Skeletal muscle satellite cell (primary cell): ENCODE data around the gene CTAGE4.
"Not testable (repeated sequence)": the region's sequence is repeated elsewhere in the genome, so short reads cannot be mapped to it uniquely, and the experiment has no call there.

Experiments
- H3K27me3 ChIP-seq: 2 replicates; pipeline ENCODE4 v1.7.0; 2013; ENCODE audit warnings: low read length; ENCODE audit not compliant: control insufficient read depth, insufficient read depth
- H3K36me3 ChIP-seq: 2 replicates; pipeline ENCODE4 v1.7.0; 2013; ENCODE audit warnings: mild to moderate bottlenecking, control low read depth, low read length; ENCODE audit not compliant: insufficient read depth
- H3K4me1 ChIP-seq: 2 replicates; pipeline ENCODE4 v1.7.0; 2013; ENCODE audit warnings: low read length; ENCODE audit not compliant: control insufficient read depth, insufficient read depth
- H3K4me2 ChIP-seq: 2 replicates; pipeline ENCODE4 v1.7.0; 2013; ENCODE audit warnings: mild to moderate bottlenecking, low read length
- H3K4me3 ChIP-seq: 2 replicates; pipeline ENCODE4 v1.7.0; 2013; ENCODE audit warnings: low read length
- H3K9ac ChIP-seq: 2 replicates; pipeline ENCODE4 v1.7.0; 2013; ENCODE audit warnings: mild to moderate bottlenecking, low read depth, low read length, moderate library complexity
- H3K9me3 ChIP-seq: replicated peaks from 2 replicates; pipeline ENCODE4 v1.7.0; 2013; ENCODE audit warnings: mild to moderate bottlenecking, control low read depth, low read length

The CTAGE4 gene

GRCh38 chr7:144219149-144219548 lies 35.9 kb downstream of the CTAGE4 start:
- H3K9ac ChIP-seq = not testable (repeated sequence)

DNA sequence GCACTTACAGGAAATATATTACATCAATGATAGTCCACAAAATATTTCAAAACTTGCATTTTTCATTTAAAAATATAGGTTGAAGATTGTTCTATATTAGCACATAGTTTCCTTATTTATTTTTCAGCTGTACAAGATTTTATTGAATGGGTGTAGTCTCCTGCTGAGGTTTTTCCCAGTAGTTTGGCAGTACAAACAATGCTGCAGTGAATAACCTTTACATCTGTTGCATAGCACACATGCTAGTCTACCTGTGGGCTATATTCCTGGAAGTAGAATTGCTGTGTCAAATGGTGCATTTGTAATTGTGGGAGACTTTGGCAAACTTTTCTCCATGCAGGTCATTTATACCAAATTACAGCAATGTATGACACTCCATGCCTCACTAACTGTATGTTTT lies 37.3 kb downstream of the CTAGE4 start:
- not testable (repeated sequence) for H3K4me1 ChIP-seq, H3K4me3 ChIP-seq, H3K9me3 ChIP-seq, H3K27me3 ChIP-seq, H3K4me2 ChIP-seq, H3K9ac ChIP-seq, H3K36me3 ChIP-seq

More at GRCh38 chr7:144219149-144219548, 35.9 kb downstream of the CTAGE4 start:
- H3K27me3 ChIP-seq, H3K4me1 ChIP-seq, H3K4me3 ChIP-seq, H3K4me2 ChIP-seq, H3K36me3 ChIP-seq, H3K9me3 ChIP-seq: not testable (repeated sequence)

- not testable (repeated sequence) for H3K4me1 ChIP-seq, H3K9me3 ChIP-seq, H3K27me3 ChIP-seq, H3K36me3 ChIP-seq, H3K4me2 ChIP-seq, H3K4me3 ChIP-seq, H3K9ac ChIP-seq
Measured at GRCh38 chr7:144223675-144224074, 40.4 kb downstream of the CTAGE4 start.

- not testable (repeated sequence) for H3K4me2 ChIP-seq, H3K4me1 ChIP-seq, H3K27me3 ChIP-seq, H3K9ac ChIP-seq, H3K36me3 ChIP-seq, H3K9me3 ChIP-seq, H3K4me3 ChIP-seq
Measured at GRCh38 chr7:144226866-144227265, 43.6 kb downstream of the CTAGE4 start.

DNA sequence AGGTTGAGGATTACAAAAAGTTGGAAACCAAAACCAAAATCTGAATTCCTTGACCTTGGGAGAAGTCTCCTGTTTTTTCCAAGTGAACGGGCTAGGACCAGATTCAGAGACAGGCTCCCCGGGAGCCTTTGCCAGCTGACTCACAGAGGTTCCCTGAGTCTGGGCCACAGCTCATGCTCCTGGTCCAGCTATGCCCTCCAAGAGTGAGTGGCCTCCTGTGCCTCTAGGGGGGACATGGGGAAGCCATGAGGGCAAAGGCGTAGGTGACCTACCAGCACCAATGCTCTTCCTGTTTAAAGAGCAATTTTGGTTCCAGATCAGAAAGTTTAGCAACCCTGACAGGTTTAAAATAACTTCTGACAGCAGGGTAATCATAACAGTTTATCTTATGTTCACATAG lies 45.5 kb downstream of the CTAGE4 start:
- not testable (repeated sequence) for H3K4me1 ChIP-seq, H3K36me3 ChIP-seq, H3K4me2 ChIP-seq, H3K9me3 ChIP-seq, H3K9ac ChIP-seq, H3K4me3 ChIP-seq, H3K27me3 ChIP-seq

DNA sequence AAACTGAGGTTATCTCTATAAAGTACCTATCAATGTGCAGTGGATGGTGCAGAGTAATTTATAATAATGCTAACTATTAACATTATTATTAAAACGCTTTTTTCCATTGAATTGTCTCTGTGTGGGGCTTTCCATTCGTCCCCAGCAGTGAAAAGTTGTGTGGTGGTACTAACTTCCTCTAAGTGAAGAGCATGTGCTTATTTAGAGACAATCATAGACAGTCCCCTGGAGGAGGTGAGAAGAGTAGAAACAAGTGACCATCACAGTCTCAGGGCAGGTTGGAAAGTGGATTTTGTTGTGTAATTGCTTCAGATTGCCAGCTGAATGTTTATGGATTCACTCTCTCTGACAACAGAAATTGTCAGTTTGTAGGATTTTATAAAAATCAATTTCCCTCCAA lies 47.8 kb downstream of the CTAGE4 start:
- not testable (repeated sequence) for H3K36me3 ChIP-seq, H3K4me3 ChIP-seq, H3K27me3 ChIP-seq, H3K4me1 ChIP-seq, H3K4me2 ChIP-seq, H3K9ac ChIP-seq, H3K9me3 ChIP-seq

DNA sequence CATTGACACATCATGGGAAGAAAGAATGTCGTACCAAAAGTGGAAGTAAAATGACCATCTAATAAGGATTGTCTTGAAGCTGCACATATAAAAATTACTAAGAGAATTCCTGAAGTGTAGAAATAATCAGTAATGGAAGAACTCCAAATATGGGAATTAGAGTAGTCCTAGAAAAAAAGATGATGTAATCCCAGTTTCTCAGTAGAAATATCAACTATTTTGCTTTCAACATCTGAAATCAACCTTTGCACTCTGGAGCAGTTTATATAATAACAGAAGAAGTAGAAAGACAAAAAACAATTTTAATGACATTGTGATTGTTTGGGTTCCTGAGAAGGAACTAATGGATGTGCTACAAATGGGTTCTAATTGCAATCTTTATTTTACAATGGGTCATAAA lies 49.8 kb downstream of the CTAGE4 start:
- not testable (repeated sequence) for H3K27me3 ChIP-seq, H3K4me1 ChIP-seq, H3K4me3 ChIP-seq, H3K9ac ChIP-seq, H3K36me3 ChIP-seq, H3K4me2 ChIP-seq, H3K9me3 ChIP-seq
